ENCODE measurements around the gene SMG5.

- TF ChIP-seq, protein P1, sequence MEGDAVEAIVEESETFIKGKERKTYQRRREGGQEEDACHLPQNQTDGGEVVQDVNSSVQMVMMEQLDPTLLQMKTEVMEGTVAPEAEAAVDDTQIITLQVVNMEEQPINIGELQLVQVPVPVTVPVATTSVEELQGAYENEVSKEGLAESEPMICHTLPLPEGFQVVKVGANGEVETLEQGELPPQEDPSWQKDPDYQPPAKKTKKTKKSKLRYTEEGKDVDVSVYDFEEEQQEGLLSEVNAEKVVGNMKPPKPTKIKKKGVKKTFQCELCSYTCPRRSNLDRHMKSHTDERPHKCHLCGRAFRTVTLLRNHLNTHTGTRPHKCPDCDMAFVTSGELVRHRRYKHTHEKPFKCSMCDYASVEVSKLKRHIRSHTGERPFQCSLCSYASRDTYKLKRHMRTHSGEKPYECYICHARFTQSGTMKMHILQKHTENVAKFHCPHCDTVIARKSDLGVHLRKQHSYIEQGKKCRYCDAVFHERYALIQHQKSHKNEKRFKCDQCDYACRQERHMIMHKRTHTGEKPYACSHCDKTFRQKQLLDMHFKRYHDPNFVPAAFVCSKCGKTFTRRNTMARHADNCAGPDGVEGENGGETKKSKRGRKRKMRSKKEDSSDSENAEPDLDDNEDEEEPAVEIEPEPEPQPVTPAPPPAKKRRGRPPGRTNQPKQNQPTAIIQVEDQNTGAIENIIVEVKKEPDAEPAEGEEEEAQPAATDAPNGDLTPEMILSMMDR (IDR thresholded peaks at IDR 0.05): no peak
- no peak for TF ChIP-seq POLR2A (IDR thresholded peaks at IDR 0.05)
Measured at GRCh38 chr1:156248323-156248683, 34.3 kb downstream of the SMG5 start.

All from vagina (tissue), 2 donors.